ENCODE measurements around the gene KIAA1328. TPM values are rescaled to one million over a fixed set of nuclear protein-coding genes. Genes with fewer than 3 reads are reported as not detected.

Gene KIAA1328
- total RNA-seq, 4 donors from 2014 or later = 21.2 to 26.6 (median 24.8) TPM

- Histone ChIP-seq H3K4me3 (replicated peaks in 1 of 3) (no peak overlapping the region), H3K4me1 (no peaks in the 10 kb centered on the region), H3K27ac (no peak overlapping the region), H3K27me3 (no peaks in the 10 kb centered on the region), H3K36me3 (no peaks in the 10 kb centered on the region), H3K9me3 (no peaks in the 10 kb centered on the region)
- TF ChIP-seq CTCF (IDR thresholded peaks at IDR 0.05) (no peak), POLR2A (IDR thresholded peaks at IDR 0.05) (no peak)
- intact Hi-C loops (cut with DNase I) = no loop called here
- no peak for DNase-seq
- WGBS, 2 donors = 90 to 94% methylated on average over 5 of the region's 5 CpGs
Observed at GRCh38 chr18:37180086-37180485, 351.2 kb downstream of the KIAA1328 start.

- H3K36me3 ChIP-seq = no peaks in the 10 kb centered on the region
- intact Hi-C loops (cut with DNase I) = no loop called here
- 93 to 94% methylated on average over 1 of the region's 1 CpG for WGBS, 2 donors
- no peaks in the 10 kb centered on the region for H3K27me3 ChIP-seq
- no peak overlapping the region for H3K27ac ChIP-seq
- H3K4me3 ChIP-seq (replicated peaks in 1 of 3) = no peak overlapping the region
- no peaks in the 10 kb centered on the region for H3K4me1 ChIP-seq
- no peak for DNase-seq
- TF ChIP-seq POLR2A (IDR thresholded peaks at IDR 0.05) (no peak), CTCF (IDR thresholded peaks at IDR 0.05) (no peak)
- H3K9me3 ChIP-seq = no peaks in the 10 kb centered on the region
Observed at GRCh38 chr18:37182340-37183135, 353.6 kb downstream of the KIAA1328 start.

- no peaks in the 10 kb centered on the region for H3K4me1 ChIP-seq
- H3K4me3 ChIP-seq (replicated peaks in 1 of 3) = no peak overlapping the region
- H3K27me3 ChIP-seq = no peaks in the 10 kb centered on the region
- intact Hi-C loops (cut with DNase I) = no loop called here
- H3K27ac ChIP-seq = no peak overlapping the region
- H3K36me3 ChIP-seq = no peaks in the 10 kb centered on the region
- no peaks in the 10 kb centered on the region for H3K9me3 ChIP-seq
- TF ChIP-seq CTCF (IDR thresholded peaks at IDR 0.05) = no peak
- no peak for TF ChIP-seq POLR2A (IDR thresholded peaks at IDR 0.05)
- DNase-seq = no peak
- 72 to 83% methylated on average over 4 of the region's 4 CpGs for WGBS, 2 donors
Observed at GRCh38 chr18:37184209-37184868, 355.4 kb downstream of the KIAA1328 start.

GRCh38 chr18:37188016-37188791 is 359.3 kb downstream of the KIAA1328 start:
- no peak for TF ChIP-seq POLR2A (IDR thresholded peaks at IDR 0.05)
- TF ChIP-seq CTCF (IDR thresholded peaks at IDR 0.05) = no peak
- WGBS, 2 donors = 93 to 95% methylated on average over 4 of the region's 4 CpGs
- no peak for DNase-seq
- intact Hi-C loops (cut with DNase I) = no loop called here
- no peaks in the 10 kb centered on the region for H3K4me1 ChIP-seq
- no peaks in the 10 kb centered on the region for H3K27me3 ChIP-seq
- H3K9me3 ChIP-seq = no peaks in the 10 kb centered on the region
- H3K4me3 ChIP-seq (replicated peaks in 1 of 3) = no peak overlapping the region
- H3K36me3 ChIP-seq = no peaks in the 10 kb centered on the region
- no peak overlapping the region for H3K27ac ChIP-seq
